Fibroblast of villous mesenchyme (primary cell): ENCODE measurements around the gene ZNF488. TPM values are rescaled to one million over a fixed set of nuclear protein-coding genes. Genes with fewer than 3 reads are reported as not detected.

Source experiments
- DNase-seq: peaks from one replicate; pipeline ENCODE4 v3.0.0-alpha.2; 2010; ENCODE audit warnings: low read depth
- H3K4me3 ChIP-seq: 2 replicates; pipeline ENCODE4 v1.5.1; 2011; ENCODE audit warnings: low read depth, mild to moderate bottlenecking, low read length
- total RNA-seq: library from RNA; depleted of rRNA; stranded (reverse); fragments of >200 nt; gene quantifications from 2 replicates; pipeline ENCODE4 v1.2.3, GENCODE V29; 2012
- TF ChIP-seq, protein P1 (sequence below): IDR thresholded peaks from 2 replicates; pipeline ENCODE4 v1.5.1; 2012; ENCODE audit warnings: low read depth, mild to moderate bottlenecking, low read length; ENCODE audit not compliant: insufficient read depth

The ZNF488 gene
- under 0.01 TPM in 1 of 2 replicates, not detected in the other for total RNA-seq

GRCh38 chr10:47384148-47384921, at the start of gene ZNF488:
ZNF488 (minus strand) TSS chr10:47384293; CDS start chr10:47368829, 15,464 bp downstream.
- H3K4me3 ChIP-seq, result peak within 1 kb of the TSS; percentile 69
- TF ChIP-seq, protein P1, sequence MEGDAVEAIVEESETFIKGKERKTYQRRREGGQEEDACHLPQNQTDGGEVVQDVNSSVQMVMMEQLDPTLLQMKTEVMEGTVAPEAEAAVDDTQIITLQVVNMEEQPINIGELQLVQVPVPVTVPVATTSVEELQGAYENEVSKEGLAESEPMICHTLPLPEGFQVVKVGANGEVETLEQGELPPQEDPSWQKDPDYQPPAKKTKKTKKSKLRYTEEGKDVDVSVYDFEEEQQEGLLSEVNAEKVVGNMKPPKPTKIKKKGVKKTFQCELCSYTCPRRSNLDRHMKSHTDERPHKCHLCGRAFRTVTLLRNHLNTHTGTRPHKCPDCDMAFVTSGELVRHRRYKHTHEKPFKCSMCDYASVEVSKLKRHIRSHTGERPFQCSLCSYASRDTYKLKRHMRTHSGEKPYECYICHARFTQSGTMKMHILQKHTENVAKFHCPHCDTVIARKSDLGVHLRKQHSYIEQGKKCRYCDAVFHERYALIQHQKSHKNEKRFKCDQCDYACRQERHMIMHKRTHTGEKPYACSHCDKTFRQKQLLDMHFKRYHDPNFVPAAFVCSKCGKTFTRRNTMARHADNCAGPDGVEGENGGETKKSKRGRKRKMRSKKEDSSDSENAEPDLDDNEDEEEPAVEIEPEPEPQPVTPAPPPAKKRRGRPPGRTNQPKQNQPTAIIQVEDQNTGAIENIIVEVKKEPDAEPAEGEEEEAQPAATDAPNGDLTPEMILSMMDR, result no peak
- DNase-seq, result peak; percentile 84

DNA sequence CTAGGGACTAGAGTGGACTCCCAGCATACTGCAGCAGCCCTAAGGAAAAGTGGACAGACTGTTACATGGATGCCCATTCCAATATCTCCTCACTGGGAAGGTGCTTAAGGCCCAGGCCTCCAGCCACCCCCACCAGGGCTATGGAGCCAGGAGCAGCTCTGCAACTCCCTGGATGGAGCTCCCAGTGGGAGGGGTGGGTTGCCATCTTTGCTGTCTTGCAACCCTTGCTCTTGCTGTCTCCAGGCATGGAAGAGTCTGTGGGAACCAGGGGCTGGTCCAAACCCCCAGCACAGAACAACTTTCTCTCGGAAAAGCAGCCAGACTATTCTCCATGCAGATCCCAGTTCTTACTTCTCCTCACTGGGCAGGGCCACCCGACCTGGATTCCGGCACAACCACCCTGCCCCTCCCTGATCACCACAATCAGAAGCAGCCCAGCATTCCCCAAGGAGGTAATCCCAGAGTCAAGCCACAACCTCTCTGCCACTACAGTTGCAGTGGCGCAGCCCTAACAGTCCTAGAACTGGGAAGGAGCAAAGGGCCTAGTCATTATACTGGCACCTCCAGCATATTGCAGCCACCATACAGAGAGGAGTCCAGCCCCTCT, 41.8 kb upstream of the ZNF488 start:
- TF ChIP-seq, protein P1, result no peak
- no peak for DNase-seq
- H3K4me3 ChIP-seq, result no peak overlapping the region

- H3K4me3 ChIP-seq, result no peak overlapping the region
- no peak for DNase-seq
- TF ChIP-seq, protein P1, result no peak
Measured at GRCh38 chr10:47424231-47424630, 40.1 kb upstream of the ZNF488 start.

DNA sequence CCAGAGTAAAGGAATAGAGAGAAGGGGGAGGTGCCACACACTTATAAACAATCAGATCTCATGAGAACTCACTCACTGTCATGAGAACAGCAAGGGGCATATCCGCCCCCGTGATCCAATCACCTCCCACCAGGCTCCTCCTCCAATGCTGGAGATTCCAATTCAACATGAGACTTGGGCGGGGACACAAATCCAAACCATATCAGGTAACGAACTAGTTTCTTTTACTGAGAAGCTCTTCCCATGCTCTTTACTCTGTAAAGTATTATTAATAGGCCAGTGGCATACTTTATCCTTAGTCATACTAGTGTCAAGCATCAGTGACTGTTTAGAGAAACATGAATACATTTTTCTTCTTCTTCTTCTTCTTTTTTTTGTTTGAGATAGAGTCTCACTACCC, 39.4 kb upstream of the ZNF488 start:
- DNase-seq, result no peak
- TF ChIP-seq, protein P1, result no peak
- no peak overlapping the region for H3K4me3 ChIP-seq

- TF ChIP-seq, protein P1, result no peak
- no peak overlapping the region for H3K4me3 ChIP-seq
- peak; percentile 78 for DNase-seq
Measured at GRCh38 chr10:47421057-47421952, 37.2 kb upstream of the ZNF488 start.

GRCh38 chr10:47420305-47421056, 36.4 kb upstream of the ZNF488 start:
- no peak for DNase-seq
- no peak overlapping the region for H3K4me3 ChIP-seq
- TF ChIP-seq, protein P1, result no peak
